GM12878 (cell line): ENCODE data around the gene CENPA. TPM values are rescaled to one million over a fixed set of nuclear protein-coding genes. Genes with fewer than 3 reads are reported as not detected.
A peak's percentile ranks its signal among the peaks of the same experiment; 100 is the strongest.

Source experiments
- BACH1 ChIP-seq: fragments of 450-650 bp; IDR thresholded peaks from 2 replicates; pipeline ENCODE4 v1.6.1; 2017; ENCODE audit warnings: mild to moderate bottlenecking, borderline replicate concordance
- CHD4 ChIP-seq: fragments of 200-600 bp; sonication (generic); IDR thresholded peaks from 2 replicates; pipeline ENCODE4 v1.6.1; 2016; ENCODE audit warnings: mild to moderate bottlenecking
- ETV6 ChIP-seq, 2 experiments: fragments of 450-650 bp in 1 of 2; IDR thresholded peaks in 1 of 2; conservative IDR thresholded peaks in 1 of 2; 2 replicates each; pipeline ENCODE4 v1.6.1; 2014; ENCODE audit warnings: antibody characterized with exemption in 1 of 2, borderline replicate concordance in 1 of 2, low read depth in 1 of 2, mild to moderate bottlenecking in 1 of 2, moderate library complexity in 1 of 2
- GABPA ChIP-seq: IDR thresholded peaks from 2 replicates; pipeline ENCODE4 v1.6.1; 2014; ENCODE audit warnings: antibody characterized with exemption, low read depth, mild to moderate bottlenecking, inconsistent platforms
- HCFC1 ChIP-seq: fragments of 150-350 bp; IDR thresholded peaks from 2 replicates; pipeline ENCODE4 v1.6.1; 2014; ENCODE audit warnings: low read length
- JUND ChIP-seq: IDR thresholded peaks from 2 replicates; pipeline ENCODE4 v1.6.1; 2012; ENCODE audit warnings: low read depth, mild to moderate bottlenecking, low read length, improper control_type of control experiment, moderate library complexity
- LARP7 ChIP-seq: fragments of 450-650 bp; IDR thresholded peaks from 2 replicates; pipeline ENCODE4 v1.6.1; 2017; ENCODE audit warnings: mild to moderate bottlenecking
- MEF2A ChIP-seq: IDR thresholded peaks from 2 replicates; pipeline ENCODE4 v1.6.1; 2011; ENCODE audit warnings: low read depth, mild to moderate bottlenecking, low read length, moderate library complexity; ENCODE audit not compliant: insufficient read depth
- MTA2 ChIP-seq: fragments of 450-650 bp; IDR thresholded peaks from 2 replicates; pipeline ENCODE4 v1.6.1; 2016; ENCODE audit warnings: low read depth, mild to moderate bottlenecking, moderate library complexity
- NFYB ChIP-seq: IDR thresholded peaks from 2 replicates; pipeline ENCODE4 v1.6.1; 2011; ENCODE audit warnings: low read depth, mild to moderate bottlenecking, low read length, improper control_type of control experiment, moderate library complexity; ENCODE audit not compliant: insufficient read depth
- PAX8 ChIP-seq: fragments of 450-650 bp; IDR thresholded peaks from 2 replicates; pipeline ENCODE4 v1.6.1; 2017; ENCODE audit warnings: mild to moderate bottlenecking, moderate library complexity
- POU2F2 ChIP-seq: IDR thresholded peaks from 3 replicates; pipeline ENCODE4 v1.6.1; 2011; ENCODE audit warnings: low read depth, mild to moderate bottlenecking, low read length, borderline replicate concordance
- PRDM15 ChIP-seq: fragments of 450-650 bp; formaldehyde crosslinking; IDR thresholded peaks from 2 replicates; pipeline ENCODE4 v1.4.0; 2020; ENCODE audit warnings: mild to moderate bottlenecking, moderate library complexity
- RUNX3 ChIP-seq: IDR thresholded peaks from 2 replicates; pipeline ENCODE4 v1.6.1; 2012; ENCODE audit warnings: low read length, inconsistent platforms
- SPI1 ChIP-seq: IDR thresholded peaks from 2 replicates; pipeline ENCODE4 v1.6.1; 2011; ENCODE audit warnings: low read depth, mild to moderate bottlenecking, low read length, moderate library complexity, borderline replicate concordance; ENCODE audit not compliant: insufficient read depth
- TCF12 ChIP-seq: IDR thresholded peaks from 2 replicates; pipeline ENCODE4 v1.6.1; 2011; ENCODE audit warnings: low read depth, mild to moderate bottlenecking, low read length
- USF2 ChIP-seq: IDR thresholded peaks from 2 replicates; pipeline ENCODE4 v1.6.1; 2011; ENCODE audit warnings: low read depth, low read length, improper control_type of control experiment, borderline replicate concordance
- polyA plus RNA-seq, 11 experiments: library from polyadenylated mRNA; depleted of rRNA in 4 of 11; unstranded in 6 of 11; stranded (reverse) in 5 of 11; fragments of >200 nt; fragmentation: Nextera tagmentation in 4 of 11; fragmentation: Illumina TruSeq in 1 of 11; extraction: Ambion mirVana in 4 of 11; extraction: Trizol in 1 of 11; gene quantifications; 1 replicate in 1 of 11; 2 replicates in 10 of 11; pipeline versions ENCODE4 v1.2.1 to v1.2.3, GENCODE V29; 2011 to 2016; ENCODE audit warnings: inconsistent platforms in 2 of 11, missing spikeins in 2 of 11, low read depth in 1 of 11
- total RNA-seq, 4 experiments: library from RNA; depleted of rRNA in 3 of 4; stranded (reverse); fragments of >200 nt in 3 of 4; fragmentation: Illumina TruSeq in 1 of 4; extraction: Trizol in 1 of 4; gene quantifications; 2 replicates each; pipeline versions ENCODE4 v1.2.1 to v1.2.3, GENCODE V29; 2013 to 2021
- TF ChIP-seq, protein P1 (sequence below): fragments of 150-350 bp; IDR thresholded peaks from 2 replicates; pipeline ENCODE4 v1.6.1; 2014; ENCODE audit warnings: mild to moderate bottlenecking, low read depth, low read length
- TF ChIP-seq, protein P2 (sequence below): IDR thresholded peaks from 2 replicates; pipeline ENCODE4 v1.6.1; 2012; ENCODE audit warnings: low read depth, low read length, improper control_type of control experiment
- TF ChIP-seq, protein P3 (sequence below): IDR thresholded peaks from 2 replicates; pipeline ENCODE4 v1.6.1; 2012; ENCODE audit warnings: low read depth, low read length, improper control_type of control experiment

The CENPA gene
- total and polyA plus RNA-seq, 10 of the 15 experiments (the other 5 are each of a cell fraction or from before 2014, with no cell fraction given), result 8.1 to 66.6 (median 36.7) TPM

DNA sequence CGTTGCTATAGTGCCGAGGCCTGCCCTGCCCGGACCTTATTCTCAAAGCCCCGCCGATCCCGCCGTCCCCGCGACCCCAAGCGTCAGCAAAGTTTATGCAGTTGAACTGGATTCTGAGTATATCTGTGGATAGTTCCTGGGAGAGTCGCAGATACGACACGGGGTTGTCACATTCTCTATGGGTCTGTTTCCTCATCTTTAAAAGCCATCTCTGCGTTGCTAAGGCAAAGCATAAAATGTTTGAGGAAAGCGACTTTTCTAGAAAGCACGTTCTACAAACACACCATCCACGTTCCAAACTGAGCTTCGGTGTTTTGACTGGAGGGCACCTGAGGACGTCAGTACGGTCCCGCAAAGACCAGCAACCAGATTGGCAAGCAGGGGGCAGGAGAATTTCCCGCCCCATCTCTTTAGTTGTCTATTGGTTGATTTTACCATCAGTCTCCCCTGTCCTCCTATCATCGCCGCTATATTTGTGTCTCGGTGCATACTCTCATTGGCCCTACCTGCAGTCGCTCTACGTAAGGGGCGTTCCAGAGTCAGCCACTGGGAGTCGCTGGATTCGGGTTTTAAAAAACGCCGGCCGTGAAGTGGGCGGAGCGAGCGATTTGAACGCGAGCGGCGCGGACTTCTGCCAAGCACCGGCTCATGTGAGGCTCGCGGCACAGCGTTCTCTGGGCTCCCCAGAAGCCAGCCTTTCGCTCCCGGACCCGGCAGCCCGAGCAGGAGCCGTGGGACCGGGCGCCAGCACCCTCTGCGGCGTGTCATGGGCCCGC lies at the start of gene CENPA (continued):
- TF ChIP-seq, protein P1, sequence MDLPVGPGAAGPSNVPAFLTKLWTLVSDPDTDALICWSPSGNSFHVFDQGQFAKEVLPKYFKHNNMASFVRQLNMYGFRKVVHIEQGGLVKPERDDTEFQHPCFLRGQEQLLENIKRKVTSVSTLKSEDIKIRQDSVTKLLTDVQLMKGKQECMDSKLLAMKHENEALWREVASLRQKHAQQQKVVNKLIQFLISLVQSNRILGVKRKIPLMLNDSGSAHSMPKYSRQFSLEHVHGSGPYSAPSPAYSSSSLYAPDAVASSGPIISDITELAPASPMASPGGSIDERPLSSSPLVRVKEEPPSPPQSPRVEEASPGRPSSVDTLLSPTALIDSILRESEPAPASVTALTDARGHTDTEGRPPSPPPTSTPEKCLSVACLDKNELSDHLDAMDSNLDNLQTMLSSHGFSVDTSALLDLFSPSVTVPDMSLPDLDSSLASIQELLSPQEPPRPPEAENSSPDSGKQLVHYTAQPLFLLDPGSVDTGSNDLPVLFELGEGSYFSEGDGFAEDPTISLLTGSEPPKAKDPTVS, result no peak
- TF ChIP-seq USF2, result no peak; the same call in 1 of the 2 replicates
- TF ChIP-seq GABPA, result no peak
- no peak for TF ChIP-seq MEF2A
- TF ChIP-seq RUNX3, result 0 out of 2 replicates have a peak, but pooled peaks have one; percentile 34
- no peak for TF ChIP-seq TCF12
- no peak for TF ChIP-seq ETV6 (conservative IDR thresholded peaks at IDR 0.05 in 1 of 2, IDR thresholded peaks at IDR 0.05 in 1 of 2; ENCODE audit: borderline replicate concordance in 1 of 2, low read depth in 1 of 2)
- no peak for TF ChIP-seq HCFC1
- no peak for TF ChIP-seq LARP7
- no peak; the same call in 1 of the 2 replicates for TF ChIP-seq BACH1
- TF ChIP-seq, protein P2, sequence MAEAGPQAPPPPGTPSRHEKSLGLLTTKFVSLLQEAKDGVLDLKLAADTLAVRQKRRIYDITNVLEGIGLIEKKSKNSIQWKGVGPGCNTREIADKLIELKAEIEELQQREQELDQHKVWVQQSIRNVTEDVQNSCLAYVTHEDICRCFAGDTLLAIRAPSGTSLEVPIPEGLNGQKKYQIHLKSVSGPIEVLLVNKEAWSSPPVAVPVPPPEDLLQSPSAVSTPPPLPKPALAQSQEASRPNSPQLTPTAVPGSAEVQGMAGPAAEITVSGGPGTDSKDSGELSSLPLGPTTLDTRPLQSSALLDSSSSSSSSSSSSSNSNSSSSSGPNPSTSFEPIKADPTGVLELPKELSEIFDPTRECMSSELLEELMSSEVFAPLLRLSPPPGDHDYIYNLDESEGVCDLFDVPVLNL, result peak; percentile 97
- peak; percentile 27; the same call in 2 of the 3 replicates for TF ChIP-seq POU2F2
- no peak for TF ChIP-seq JUND
- no peak for TF ChIP-seq PRDM15 (CRISPR knock-in tag)
- no peak for TF ChIP-seq CHD4
- TF ChIP-seq, protein P3, sequence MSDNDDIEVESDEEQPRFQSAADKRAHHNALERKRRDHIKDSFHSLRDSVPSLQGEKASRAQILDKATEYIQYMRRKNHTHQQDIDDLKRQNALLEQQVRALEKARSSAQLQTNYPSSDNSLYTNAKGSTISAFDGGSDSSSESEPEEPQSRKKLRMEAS, result peak; percentile 61; the same call in 1 of the 2 replicates
- TF ChIP-seq MTA2, result no peak
- no peak for TF ChIP-seq SPI1
- no peak for TF ChIP-seq PAX8
- TF ChIP-seq NFYB, result peak; percentile 99
